Loucy (cell line): ENCODE data around the gene C3orf49.

ENCODE experiments used
- EZH2phosphoT487 ChIP-seq: fragments of 200-600 bp; IDR thresholded peaks from 2 replicates; pipeline ENCODE4 v1.6.1; 2018; ENCODE audit warnings: antibody characterized with exemption, mild to moderate bottlenecking, moderate library complexity, borderline replicate concordance
- TF ChIP-seq, protein P1 (sequence below): fragments of 200-600 bp; sonication (generic); conservative IDR thresholded peaks from 2 replicates; pipeline ENCODE4 v1.5.1; 2014; ENCODE audit warnings: mild to moderate bottlenecking, antibody characterized with exemption, low read length

DNA sequence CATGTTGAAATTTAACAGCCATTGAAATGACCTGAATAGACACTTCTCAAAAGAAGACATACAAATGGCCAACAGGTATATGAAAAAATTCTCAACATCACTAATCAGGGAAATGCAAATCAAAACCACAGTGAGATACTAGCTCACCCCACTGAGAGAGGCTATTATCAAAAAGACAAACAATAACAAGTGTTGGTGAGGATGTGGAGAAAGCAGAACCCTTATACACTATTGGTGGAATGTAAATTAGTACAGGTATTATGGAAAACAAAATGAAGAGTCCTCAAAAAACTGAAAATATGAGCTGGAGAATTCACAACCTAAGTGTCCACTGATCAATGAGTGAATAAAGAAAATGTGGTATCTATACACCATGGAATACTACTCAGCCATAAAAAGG lies 23.0 kb downstream of the C3orf49 start:
- TF ChIP-seq, protein P1, sequence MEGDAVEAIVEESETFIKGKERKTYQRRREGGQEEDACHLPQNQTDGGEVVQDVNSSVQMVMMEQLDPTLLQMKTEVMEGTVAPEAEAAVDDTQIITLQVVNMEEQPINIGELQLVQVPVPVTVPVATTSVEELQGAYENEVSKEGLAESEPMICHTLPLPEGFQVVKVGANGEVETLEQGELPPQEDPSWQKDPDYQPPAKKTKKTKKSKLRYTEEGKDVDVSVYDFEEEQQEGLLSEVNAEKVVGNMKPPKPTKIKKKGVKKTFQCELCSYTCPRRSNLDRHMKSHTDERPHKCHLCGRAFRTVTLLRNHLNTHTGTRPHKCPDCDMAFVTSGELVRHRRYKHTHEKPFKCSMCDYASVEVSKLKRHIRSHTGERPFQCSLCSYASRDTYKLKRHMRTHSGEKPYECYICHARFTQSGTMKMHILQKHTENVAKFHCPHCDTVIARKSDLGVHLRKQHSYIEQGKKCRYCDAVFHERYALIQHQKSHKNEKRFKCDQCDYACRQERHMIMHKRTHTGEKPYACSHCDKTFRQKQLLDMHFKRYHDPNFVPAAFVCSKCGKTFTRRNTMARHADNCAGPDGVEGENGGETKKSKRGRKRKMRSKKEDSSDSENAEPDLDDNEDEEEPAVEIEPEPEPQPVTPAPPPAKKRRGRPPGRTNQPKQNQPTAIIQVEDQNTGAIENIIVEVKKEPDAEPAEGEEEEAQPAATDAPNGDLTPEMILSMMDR: no peak
- no peak for TF ChIP-seq EZH2phosphoT487
